GM12875 (cell line): Measurements from ENCODE around the gene CCDC74B.
"Not testable (repeated sequence)": the region's sequence is repeated elsewhere in the genome, so short reads cannot be mapped to it uniquely, and the experiment has no call there.

ENCODE experiments used
- H3K4me3 ChIP-seq: one replicate; pipeline ENCODE4 v1.5.1; 2011; ENCODE audit warnings: low read depth, low read length, control low read depth
- TF ChIP-seq, protein P1 (sequence below): IDR thresholded peaks from 2 replicates; pipeline ENCODE4 v1.5.1; 2011; ENCODE audit warnings: low read depth, mild to moderate bottlenecking, control low read depth, inconsistent platforms, low read length, moderate library complexity, borderline replicate concordance; ENCODE audit not compliant: insufficient read depth

CCDC74B gene

GRCh38 chr2:130156624-130157004 is 11.7 kb upstream of the CCDC74B start:
- TF ChIP-seq, protein P1, sequence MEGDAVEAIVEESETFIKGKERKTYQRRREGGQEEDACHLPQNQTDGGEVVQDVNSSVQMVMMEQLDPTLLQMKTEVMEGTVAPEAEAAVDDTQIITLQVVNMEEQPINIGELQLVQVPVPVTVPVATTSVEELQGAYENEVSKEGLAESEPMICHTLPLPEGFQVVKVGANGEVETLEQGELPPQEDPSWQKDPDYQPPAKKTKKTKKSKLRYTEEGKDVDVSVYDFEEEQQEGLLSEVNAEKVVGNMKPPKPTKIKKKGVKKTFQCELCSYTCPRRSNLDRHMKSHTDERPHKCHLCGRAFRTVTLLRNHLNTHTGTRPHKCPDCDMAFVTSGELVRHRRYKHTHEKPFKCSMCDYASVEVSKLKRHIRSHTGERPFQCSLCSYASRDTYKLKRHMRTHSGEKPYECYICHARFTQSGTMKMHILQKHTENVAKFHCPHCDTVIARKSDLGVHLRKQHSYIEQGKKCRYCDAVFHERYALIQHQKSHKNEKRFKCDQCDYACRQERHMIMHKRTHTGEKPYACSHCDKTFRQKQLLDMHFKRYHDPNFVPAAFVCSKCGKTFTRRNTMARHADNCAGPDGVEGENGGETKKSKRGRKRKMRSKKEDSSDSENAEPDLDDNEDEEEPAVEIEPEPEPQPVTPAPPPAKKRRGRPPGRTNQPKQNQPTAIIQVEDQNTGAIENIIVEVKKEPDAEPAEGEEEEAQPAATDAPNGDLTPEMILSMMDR = no peak

GRCh38 chr2:130155956-130156623 is 11.2 kb upstream of the CCDC74B start:
- not testable (repeated sequence) for H3K4me3 ChIP-seq
- TF ChIP-seq, protein P1 = peak; percentile 76

More at GRCh38 chr2:130156624-130157004, 11.7 kb upstream of the CCDC74B start:
- no peak overlapping the region for H3K4me3 ChIP-seq

- H3K4me3 ChIP-seq = no peak overlapping the region
- TF ChIP-seq, protein P1 = no peak
Observed at GRCh38 chr2:130154773-130155765, 10.2 kb upstream of the CCDC74B start.

GRCh38 chr2:130154423-130154770 is 9.5 kb upstream of the CCDC74B start:
- not testable (repeated sequence) for H3K4me3 ChIP-seq

- not testable (repeated sequence) for H3K4me3 ChIP-seq
Observed at GRCh38 chr2:130153721-130154422, 9.0 kb upstream of the CCDC74B start.

DNA sequence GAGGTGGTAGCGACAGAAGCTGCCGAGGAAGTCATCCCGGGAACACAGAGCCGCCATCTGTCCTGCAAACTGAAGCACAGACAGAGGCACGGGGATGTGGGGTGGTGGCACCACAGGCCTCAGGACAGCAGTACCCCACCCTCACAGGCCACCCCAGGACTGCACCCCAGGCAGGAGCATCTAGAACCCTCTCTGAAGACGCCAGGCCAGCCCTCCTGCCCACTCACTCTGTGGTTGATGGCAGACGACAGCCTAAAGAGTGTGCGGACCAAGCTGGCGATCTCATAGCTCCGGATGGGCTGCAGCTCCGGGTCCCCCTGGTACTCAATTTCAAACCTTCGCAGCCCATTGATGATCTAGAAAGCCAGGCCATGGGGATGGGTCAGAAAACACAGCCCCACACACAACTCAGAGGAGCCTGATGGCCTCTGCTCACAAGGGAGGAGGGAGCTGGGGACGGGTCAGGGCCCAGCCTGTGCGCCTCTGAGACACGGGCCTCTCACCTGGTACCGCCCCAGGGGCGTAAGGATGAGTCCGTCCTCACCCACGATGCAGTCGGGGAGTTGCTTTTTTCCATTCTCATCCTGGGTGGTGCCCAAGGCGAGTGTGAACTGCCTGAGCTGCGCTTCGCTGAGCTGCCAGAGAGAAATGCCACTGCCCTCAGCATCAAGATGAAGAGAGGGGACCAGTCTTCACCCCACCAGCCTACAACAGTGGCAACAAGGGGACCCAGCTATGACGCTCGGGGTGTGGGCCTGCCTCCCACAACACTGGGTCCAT is 8.1 kb upstream of the CCDC74B start:
- no peak overlapping the region for H3K4me3 ChIP-seq
- TF ChIP-seq, protein P1 = no peak

DNA sequence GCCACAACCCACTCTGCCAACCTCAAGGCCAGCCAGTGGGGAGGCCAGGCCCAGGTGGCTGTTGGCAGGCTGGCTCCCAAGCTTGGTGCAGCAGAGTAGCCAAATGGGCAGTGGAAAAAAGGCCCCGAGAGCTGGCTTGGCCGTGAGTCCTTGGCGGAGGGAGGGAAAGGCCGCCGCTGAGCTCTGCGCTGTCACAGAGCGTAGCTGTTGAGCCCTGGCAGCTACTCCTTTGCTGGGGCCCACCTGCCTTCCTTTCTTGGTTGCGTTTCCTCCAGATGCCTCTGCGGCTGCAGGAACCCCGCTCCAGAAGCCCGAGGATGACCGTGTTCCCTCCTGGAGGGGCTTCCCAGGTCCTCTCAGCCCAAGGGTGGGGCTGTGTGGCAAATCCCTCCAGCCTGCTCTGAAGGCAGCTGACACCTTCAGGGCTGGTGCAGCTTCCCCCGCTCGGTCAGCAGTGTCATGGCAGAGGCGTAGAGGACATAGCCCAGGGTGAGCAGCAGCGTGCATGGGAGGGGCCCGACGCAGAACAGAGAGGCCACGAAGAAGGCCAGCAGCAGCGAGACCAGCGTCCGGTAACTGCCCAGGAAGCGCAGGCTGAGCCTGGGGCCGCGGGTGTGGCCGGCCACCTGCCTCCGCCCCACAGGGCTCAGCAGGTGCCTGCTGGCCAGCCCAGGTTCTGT is 7.4 kb upstream of the CCDC74B start:
- not testable (repeated sequence) for H3K4me3 ChIP-seq

- H3K4me3 ChIP-seq = not testable (repeated sequence)
Observed at GRCh38 chr2:130151145-130151512, 6.2 kb upstream of the CCDC74B start.
